ENCODE results near the gene HOXD12. TPM values are rescaled to one million over a fixed set of nuclear protein-coding genes. Genes with fewer than 3 reads are reported as not detected.

Gene HOXD12
- total and polyA plus RNA-seq, 12 donors = not detected

GRCh38 chr2:176072951-176073904 lies 26.4 kb upstream of the HOXD12 start:
- no peak for TF ChIP-seq CTCF (IDR thresholded peaks at IDR 0.05)
- WGBS, 2 donors = 11 to 13% methylated on average over 29 of the region's 29 CpGs
- H3K36me3 ChIP-seq = no peaks in the 10 kb centered on the region
- peaks cover 0 to 2% (median 0%) of the 10 kb centered on the region in 11 donors for H3K9me3 ChIP-seq
- ATAC-seq (no peak), DNase-seq (no peak)
- no peak overlapping the region for H3K27ac ChIP-seq
- H3K4me3 ChIP-seq = no peak overlapping the region
- intact Hi-C loops (cut with DNase I) = no loop called here
- H3K27me3 ChIP-seq = peaks cover 56 to 100% (median 100%) of the 10 kb centered on the region in 7 donors
- H3K4me1 ChIP-seq = peaks cover 0 to 10% (median 4%) of the 10 kb centered on the region in 9 donors

GRCh38 chr2:176074919-176075425 lies 24.6 kb upstream of the HOXD12 start:
- H3K4me1 ChIP-seq = peaks cover 0 to 17% (median 7%) of the 10 kb centered on the region in 9 donors
- H3K9me3 ChIP-seq = peaks cover 0 to 2% (median 0%) of the 10 kb centered on the region in 11 donors
- ATAC-seq (no peak), DNase-seq (no peak)
- no peak overlapping the region for H3K4me3 ChIP-seq
- intact Hi-C loops (cut with DNase I) = no loop called here
- H3K27ac ChIP-seq = no peak overlapping the region
- WGBS, 2 donors = 38 to 48% methylated on average over 7 of the region's 7 CpGs
- H3K36me3 ChIP-seq = no peaks in the 10 kb centered on the region
- TF ChIP-seq CTCF (IDR thresholded peaks at IDR 0.05) = no peak
- H3K27me3 ChIP-seq = peaks cover 55 to 100% (median 100%) of the 10 kb centered on the region in 7 donors

GRCh38 chr2:176075481-176075880 lies 24.1 kb upstream of the HOXD12 start:
- no peak overlapping the region for H3K27ac ChIP-seq
- H3K36me3 ChIP-seq = no peaks in the 10 kb centered on the region
- WGBS, 2 donors = 10 to 14% methylated on average over 15 of the region's 15 CpGs
- TF ChIP-seq CTCF (IDR thresholded peaks at IDR 0.05) = no peak
- peaks cover 0 to 2% (median 0%) of the 10 kb centered on the region in 11 donors for H3K9me3 ChIP-seq
- ATAC-seq (no peak), DNase-seq (no peak)
- peaks cover 55 to 100% (median 98%) of the 10 kb centered on the region in 7 donors for H3K27me3 ChIP-seq
- H3K4me1 ChIP-seq = peaks cover 0 to 18% (median 8%) of the 10 kb centered on the region in 9 donors
- intact Hi-C loops (cut with DNase I) = no loop called here
- H3K4me3 ChIP-seq = no peak overlapping the region

GRCh38 chr2:176076063-176076462 lies 23.5 kb upstream of the HOXD12 start:
- H3K9me3 ChIP-seq = peaks cover 0 to 6% (median 0%) of the 10 kb centered on the region in 11 donors
- intact Hi-C loops (cut with DNase I) = no loop called here
- ATAC-seq (no peak), DNase-seq (no peak)
- peaks cover 58 to 100% (median 98%) of the 10 kb centered on the region in 7 donors for H3K27me3 ChIP-seq
- 16 to 20% methylated on average over 7 of the region's 7 CpGs for WGBS, 2 donors
- H3K4me3 ChIP-seq = no peak overlapping the region
- no peaks in the 10 kb centered on the region for H3K36me3 ChIP-seq
- peaks cover 0 to 24% (median 12%) of the 10 kb centered on the region in 9 donors for H3K4me1 ChIP-seq
- no peak overlapping the region for H3K27ac ChIP-seq
- TF ChIP-seq CTCF (IDR thresholded peaks at IDR 0.05) = no peak

All from heart right ventricle (tissue), 16 donors.